Nephron (organoid): ENCODE data around the gene SPAG17.

Experiments used
- H3K27ac Mint-ChIP-seq, 3 experiments: 2 replicates each; pipeline ENCODE4 v1.8.0; 2020; ENCODE audit warnings: mixed read lengths in 3 of 3, mild to moderate bottlenecking in 2 of 3, moderate library complexity in 1 of 3
- H3K27me3 Mint-ChIP-seq: 2 replicates; pipeline ENCODE4 v1.8.0; 2021; ENCODE audit warnings: low read depth, mild to moderate bottlenecking, moderate library complexity, mixed read lengths
- H3K36me3 Mint-ChIP-seq: 2 replicates; pipeline ENCODE4 v1.8.0; 2020; ENCODE audit warnings: low read depth, mixed read lengths
- H3K4me1 Mint-ChIP-seq: 2 replicates; pipeline ENCODE4 v1.8.0; 2020; ENCODE audit warnings: mixed read lengths
- H3K4me3 Mint-ChIP-seq, 3 experiments: 2 replicates each; pipeline ENCODE4 v1.8.0; 2020; ENCODE audit warnings: mild to moderate bottlenecking in 3 of 3, mixed read lengths in 3 of 3, moderate library complexity in 2 of 3
- H3K9me3 Mint-ChIP-seq: 2 replicates; pipeline ENCODE4 v1.8.0; 2020; ENCODE audit warnings: mixed read lengths
- TF ChIP-seq, protein P1 (sequence below), 3 experiments: fragments of 200-600 bp; sonication (generic); IDR thresholded peaks; one replicate each; pipeline ENCODE4 v1.5.0; 2021; ENCODE audit warnings: antibody characterized with exemption in 3 of 3; ENCODE audit not compliant: unreplicated experiment in 3 of 3

SPAG17 gene

DNA sequence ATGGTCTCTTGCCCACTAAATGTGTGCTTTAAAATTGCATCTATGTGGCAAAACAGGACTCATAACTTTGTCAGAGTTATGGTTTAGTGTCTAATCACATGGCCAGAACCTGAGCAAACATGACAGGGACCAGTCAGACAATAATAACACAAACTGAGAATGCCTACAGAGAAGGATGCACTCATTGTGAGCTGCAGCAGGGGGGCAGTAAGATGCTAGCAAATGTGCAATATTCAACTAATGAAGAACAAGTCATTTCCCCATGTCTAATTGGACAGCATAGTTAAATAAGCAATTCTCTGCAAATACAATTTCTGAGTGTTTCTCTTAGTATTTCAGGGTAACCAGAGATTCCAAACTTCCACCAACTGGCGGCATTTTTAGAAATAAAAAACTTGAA, 30.8 kb downstream of the SPAG17 start:
- TF ChIP-seq, protein P1, sequence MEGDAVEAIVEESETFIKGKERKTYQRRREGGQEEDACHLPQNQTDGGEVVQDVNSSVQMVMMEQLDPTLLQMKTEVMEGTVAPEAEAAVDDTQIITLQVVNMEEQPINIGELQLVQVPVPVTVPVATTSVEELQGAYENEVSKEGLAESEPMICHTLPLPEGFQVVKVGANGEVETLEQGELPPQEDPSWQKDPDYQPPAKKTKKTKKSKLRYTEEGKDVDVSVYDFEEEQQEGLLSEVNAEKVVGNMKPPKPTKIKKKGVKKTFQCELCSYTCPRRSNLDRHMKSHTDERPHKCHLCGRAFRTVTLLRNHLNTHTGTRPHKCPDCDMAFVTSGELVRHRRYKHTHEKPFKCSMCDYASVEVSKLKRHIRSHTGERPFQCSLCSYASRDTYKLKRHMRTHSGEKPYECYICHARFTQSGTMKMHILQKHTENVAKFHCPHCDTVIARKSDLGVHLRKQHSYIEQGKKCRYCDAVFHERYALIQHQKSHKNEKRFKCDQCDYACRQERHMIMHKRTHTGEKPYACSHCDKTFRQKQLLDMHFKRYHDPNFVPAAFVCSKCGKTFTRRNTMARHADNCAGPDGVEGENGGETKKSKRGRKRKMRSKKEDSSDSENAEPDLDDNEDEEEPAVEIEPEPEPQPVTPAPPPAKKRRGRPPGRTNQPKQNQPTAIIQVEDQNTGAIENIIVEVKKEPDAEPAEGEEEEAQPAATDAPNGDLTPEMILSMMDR (IDR thresholded peaks at IDR 0.05; ENCODE audit: unreplicated experiment in 3 of 3) = peak; percentile 54 to 61 (median 57)
- H3K4me3 Mint-ChIP-seq = no peak overlapping the region
- no peak overlapping the region for H3K27ac Mint-ChIP-seq
- H3K27me3 Mint-ChIP-seq = no peaks in the 10 kb centered on the region
- no peaks in the 10 kb centered on the region for H3K36me3 Mint-ChIP-seq
- H3K4me1 Mint-ChIP-seq = peaks cover 6% of the 10 kb centered on the region
- no peaks in the 10 kb centered on the region for H3K9me3 Mint-ChIP-seq

DNA sequence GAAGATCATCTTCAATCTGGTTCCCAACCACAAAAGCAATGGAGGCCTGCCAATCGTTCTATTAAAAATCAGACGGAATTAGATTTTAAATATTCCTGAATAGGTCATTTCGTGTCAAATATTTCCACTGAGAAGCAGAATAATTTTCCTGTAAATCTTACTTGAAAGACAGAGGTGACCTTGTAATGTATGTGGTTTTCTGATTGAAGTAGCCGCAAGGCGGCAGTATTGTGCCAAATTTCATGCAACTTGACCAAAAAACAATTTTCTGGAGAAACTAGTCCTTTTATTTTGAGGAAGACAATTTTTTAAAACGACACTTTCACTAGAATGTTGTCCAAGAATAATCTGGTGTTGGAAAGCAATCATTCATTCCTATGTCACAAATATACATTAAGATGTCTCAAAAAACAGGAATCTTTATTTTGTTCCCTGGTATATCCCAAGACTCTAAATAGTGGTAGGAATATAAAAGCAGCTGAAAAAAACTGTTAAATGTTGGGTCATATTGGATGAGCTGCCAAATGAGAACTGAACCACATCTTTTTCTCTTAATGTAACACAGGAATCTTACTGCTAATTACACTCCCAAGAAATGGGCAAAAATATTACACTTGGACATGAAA, 33.6 kb downstream of the SPAG17 start:
- H3K9me3 Mint-ChIP-seq = no peaks in the 10 kb centered on the region
- H3K36me3 Mint-ChIP-seq = no peaks in the 10 kb centered on the region
- H3K4me3 Mint-ChIP-seq = no peak overlapping the region
- TF ChIP-seq, protein P1 (IDR thresholded peaks at IDR 0.05; ENCODE audit: unreplicated experiment in 3 of 3) = peak; percentile 77 to 89 (median 83)
- no peaks in the 10 kb centered on the region for H3K27me3 Mint-ChIP-seq
- H3K4me1 Mint-ChIP-seq = peaks cover 6% of the 10 kb centered on the region
- H3K27ac Mint-ChIP-seq = no peak overlapping the region

DNA sequence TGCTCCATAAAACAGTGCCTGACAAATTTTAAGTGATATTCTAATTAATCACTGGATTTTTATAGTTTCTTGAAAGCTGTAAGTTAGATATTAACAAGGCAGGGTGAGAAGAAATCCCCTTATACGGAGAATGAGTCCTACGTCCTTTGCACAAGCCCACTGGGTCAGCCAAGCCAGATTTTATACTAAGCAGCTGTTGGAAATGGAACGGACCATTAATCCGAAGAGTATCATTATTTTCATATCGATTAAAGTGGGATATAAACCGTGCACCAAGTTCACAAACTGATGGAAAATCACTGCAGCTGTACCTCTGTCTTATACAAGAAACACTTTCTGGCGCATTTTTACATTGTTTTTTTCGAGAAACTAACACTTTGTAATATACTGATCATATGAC, 35.2 kb downstream of the SPAG17 start:
- Mint-ChIP-seq H3K9me3 (no peaks in the 10 kb centered on the region), H3K4me1 (peaks cover 9% of the 10 kb centered on the region), H3K36me3 (no peaks in the 10 kb centered on the region), H3K27ac (no peak overlapping the region), H3K27me3 (no peaks in the 10 kb centered on the region), H3K4me3 (no peak overlapping the region)
- TF ChIP-seq, protein P1 (IDR thresholded peaks at IDR 0.05; ENCODE audit: unreplicated experiment in 3 of 3) = no peak

DNA sequence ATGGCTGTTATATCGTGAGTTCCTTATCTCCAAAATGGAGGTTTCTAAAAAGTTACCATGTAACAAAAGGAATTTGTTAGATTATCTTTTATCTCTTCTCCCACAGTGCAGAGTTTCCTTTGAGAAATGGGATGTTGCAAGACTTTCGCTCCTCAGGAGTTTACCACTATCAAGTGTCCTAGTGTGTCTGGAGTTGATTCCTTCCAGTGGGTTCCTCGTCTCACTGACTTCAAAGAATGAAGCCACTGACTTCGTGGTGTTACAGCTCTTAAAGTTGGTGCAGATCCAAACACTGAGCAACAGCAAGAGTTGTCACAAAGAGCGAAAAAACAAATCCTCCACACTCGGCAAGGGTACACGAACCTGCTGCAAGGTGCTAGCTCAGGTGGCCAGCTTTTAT, 37.0 kb downstream of the SPAG17 start:
- Mint-ChIP-seq H3K27ac (no peak overlapping the region), H3K9me3 (no peaks in the 10 kb centered on the region), H3K4me3 (no peak overlapping the region), H3K4me1 (peaks cover 5% of the 10 kb centered on the region), H3K36me3 (no peaks in the 10 kb centered on the region), H3K27me3 (no peaks in the 10 kb centered on the region)
- TF ChIP-seq, protein P1 (IDR thresholded peaks at IDR 0.05; ENCODE audit: unreplicated experiment in 3 of 3) = no peak

DNA sequence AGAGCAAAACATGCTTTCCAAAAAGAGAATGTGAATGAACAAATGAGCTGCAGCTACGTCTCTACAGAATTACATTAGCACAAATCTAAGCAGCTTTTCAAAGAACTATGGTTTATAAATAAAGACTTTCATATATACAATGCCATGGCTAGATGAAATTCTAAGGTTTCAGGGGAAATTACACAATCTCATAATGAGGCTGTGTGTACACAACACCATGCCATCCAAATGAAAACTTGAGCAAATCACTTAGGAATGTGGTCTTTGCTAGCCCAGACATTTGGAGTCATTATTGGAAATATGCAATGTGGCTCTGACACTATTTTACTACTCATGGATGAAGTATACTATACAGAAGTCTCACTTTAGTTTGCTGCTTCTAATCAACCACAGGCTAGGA, 37.5 kb downstream of the SPAG17 start:
- TF ChIP-seq, protein P1 (IDR thresholded peaks at IDR 0.05; ENCODE audit: unreplicated experiment in 3 of 3) = no peak
- H3K9me3 Mint-ChIP-seq = no peaks in the 10 kb centered on the region
- no peaks in the 10 kb centered on the region for H3K27me3 Mint-ChIP-seq
- H3K36me3 Mint-ChIP-seq = no peaks in the 10 kb centered on the region
- peaks cover 5% of the 10 kb centered on the region for H3K4me1 Mint-ChIP-seq
- H3K27ac Mint-ChIP-seq = no peak overlapping the region
- no peak overlapping the region for H3K4me3 Mint-ChIP-seq

DNA sequence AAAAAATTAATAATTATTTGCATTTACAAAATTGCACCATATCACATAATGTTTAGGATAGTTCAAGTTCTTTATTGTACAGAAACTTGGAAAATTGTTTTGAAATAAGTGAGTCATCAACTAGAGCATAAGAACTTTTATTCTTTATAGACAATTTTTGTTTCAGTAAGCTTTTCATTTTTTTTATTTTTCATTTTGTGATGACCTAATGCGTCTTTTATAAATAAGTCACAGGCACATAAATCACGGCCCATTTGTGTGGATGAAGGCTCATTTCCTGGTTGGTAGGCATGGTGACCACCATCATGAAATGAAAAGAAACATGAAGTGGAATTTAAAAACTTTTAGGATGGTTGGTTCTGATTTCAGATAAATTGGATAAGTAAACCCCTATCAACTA, 39.3 kb downstream of the SPAG17 start:
- Mint-ChIP-seq H3K27ac (no peak overlapping the region), H3K4me3 (no peak overlapping the region), H3K4me1 (peaks cover 5% of the 10 kb centered on the region), H3K27me3 (no peaks in the 10 kb centered on the region), H3K36me3 (no peaks in the 10 kb centered on the region), H3K9me3 (no peaks in the 10 kb centered on the region)
- TF ChIP-seq, protein P1 (IDR thresholded peaks at IDR 0.05; ENCODE audit: unreplicated experiment in 3 of 3) = no peak
